Fibroblast of villous mesenchyme (primary cell): ENCODE results near the gene ASTN2. TPM values are rescaled to one million over a fixed set of nuclear protein-coding genes. Genes with fewer than 3 reads are reported as not detected.
A peak's percentile ranks its signal among the peaks of the same experiment; 100 is the strongest.

Experiments used
- DNase-seq: peaks from one replicate; pipeline ENCODE4 v3.0.0-alpha.2; 2010; ENCODE audit warnings: low read depth
- H3K4me3 ChIP-seq: 2 replicates; pipeline ENCODE4 v1.5.1; 2011; ENCODE audit warnings: low read depth, mild to moderate bottlenecking, low read length
- CTCF ChIP-seq: IDR thresholded peaks from 2 replicates; pipeline ENCODE4 v1.5.1; 2012; ENCODE audit warnings: low read depth, mild to moderate bottlenecking, low read length; ENCODE audit not compliant: insufficient read depth
- total RNA-seq: library from RNA; depleted of rRNA; stranded (reverse); fragments of >200 nt; gene quantifications from 2 replicates; pipeline ENCODE4 v1.2.3, GENCODE V29; 2012

Gene ASTN2
- total RNA-seq, 1 donor, result 5.6 TPM

- no peak overlapping the region for H3K4me3 ChIP-seq
- no peak for DNase-seq
- TF ChIP-seq CTCF, result no peak
Observed at GRCh38 chr9:116668970-116669695, 745.7 kb downstream of the ASTN2 start.

- H3K4me3 ChIP-seq, result no peak overlapping the region
- DNase-seq, result no peak
- no peak for TF ChIP-seq CTCF
Observed at GRCh38 chr9:116663581-116663980, 751.3 kb downstream of the ASTN2 start.

- H3K4me3 ChIP-seq, result no peak overlapping the region
- TF ChIP-seq CTCF, result no peak
- DNase-seq, result peak; percentile 73
Observed at GRCh38 chr9:116662646-116663310, 752.1 kb downstream of the ASTN2 start.

- peak; percentile 81 for DNase-seq
- TF ChIP-seq CTCF, result peak; percentile 76
- no peak overlapping the region for H3K4me3 ChIP-seq
Observed at GRCh38 chr9:116661037-116661954, 753.6 kb downstream of the ASTN2 start.

- no peak overlapping the region for H3K4me3 ChIP-seq
- DNase-seq, result no peak
- no peak for TF ChIP-seq CTCF
Observed at GRCh38 chr9:116658265-116658664, 756.6 kb downstream of the ASTN2 start.

GRCh38 chr9:116656977-116657376 is 757.9 kb downstream of the ASTN2 start:
- DNase-seq, result no peak
- no peak overlapping the region for H3K4me3 ChIP-seq
- TF ChIP-seq CTCF, result no peak
